ENCODE data around the gene YIPF5. TPM values are rescaled to one million over a fixed set of nuclear protein-coding genes. Genes with fewer than 3 reads are reported as not detected.

The YIPF5 gene
- total RNA-seq, 2 donors from 2014 or later = 40.9 to 43.7 TPM

DNA sequence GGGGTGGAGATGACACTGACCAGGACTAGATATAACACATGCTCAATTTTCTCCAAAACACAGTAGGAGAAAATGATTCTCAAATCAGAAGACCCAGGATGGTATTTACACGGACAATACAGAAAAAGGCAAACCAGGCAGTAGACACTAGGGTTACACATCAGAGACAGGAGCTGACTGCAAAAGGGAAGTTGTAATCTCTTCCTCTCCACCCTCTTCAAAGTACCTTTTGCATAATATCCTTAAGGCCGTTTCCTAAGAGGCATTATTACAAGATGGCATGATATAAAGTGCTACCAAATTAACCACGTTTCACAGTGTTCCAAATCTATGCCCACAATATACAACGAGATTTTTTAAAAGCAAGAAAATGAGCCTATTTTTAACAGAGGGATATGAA, 39.2 kb downstream of the YIPF5 start:
- no peak overlapping the region for H3K4me3 Mint-ChIP-seq
- no peaks in the 10 kb centered on the region for H3K9me3 Mint-ChIP-seq
- H3K27ac Mint-ChIP-seq = no peak overlapping the region
- no peak for ATAC-seq (replicated peaks in 1 of 2)
- no peaks in the 10 kb centered on the region for H3K36me3 Mint-ChIP-seq (ENCODE audit: insufficient read depth in 2 of 2)
- H3K27me3 Mint-ChIP-seq (ENCODE audit: low read depth) = no peaks in the 10 kb centered on the region
- DNase-seq = no peak
- no peaks in the 10 kb centered on the region for H3K4me1 Mint-ChIP-seq (ENCODE audit: low read depth)

DNA sequence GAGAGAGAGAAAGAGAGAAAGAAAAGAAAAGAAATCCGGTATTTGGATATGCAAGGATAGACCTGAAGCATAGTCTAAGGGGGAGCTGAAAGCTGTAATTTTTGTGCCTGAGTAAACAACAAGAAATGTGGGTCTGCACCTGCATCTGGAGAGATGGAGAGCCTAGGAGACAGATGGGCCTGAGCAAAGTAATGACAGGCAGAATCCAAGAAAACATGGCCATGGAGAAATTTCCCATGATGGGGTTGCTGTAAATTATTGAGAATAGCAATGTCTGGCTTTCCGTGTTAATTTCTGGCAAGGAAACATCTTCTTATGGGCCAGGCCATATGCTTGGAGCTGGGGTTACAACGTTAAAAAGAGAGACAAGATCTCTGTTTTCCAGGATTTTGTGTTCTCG, 40.2 kb downstream of the YIPF5 start:
- no peak overlapping the region for H3K4me3 Mint-ChIP-seq
- no peaks in the 10 kb centered on the region for H3K9me3 Mint-ChIP-seq
- no peaks in the 10 kb centered on the region for H3K36me3 Mint-ChIP-seq (ENCODE audit: insufficient read depth in 2 of 2)
- no peaks in the 10 kb centered on the region for H3K4me1 Mint-ChIP-seq (ENCODE audit: low read depth)
- no peaks in the 10 kb centered on the region for H3K27me3 Mint-ChIP-seq (ENCODE audit: low read depth)
- H3K27ac Mint-ChIP-seq = no peak overlapping the region
- DNase-seq = no peak
- no peak for ATAC-seq (replicated peaks in 1 of 2)

DNA sequence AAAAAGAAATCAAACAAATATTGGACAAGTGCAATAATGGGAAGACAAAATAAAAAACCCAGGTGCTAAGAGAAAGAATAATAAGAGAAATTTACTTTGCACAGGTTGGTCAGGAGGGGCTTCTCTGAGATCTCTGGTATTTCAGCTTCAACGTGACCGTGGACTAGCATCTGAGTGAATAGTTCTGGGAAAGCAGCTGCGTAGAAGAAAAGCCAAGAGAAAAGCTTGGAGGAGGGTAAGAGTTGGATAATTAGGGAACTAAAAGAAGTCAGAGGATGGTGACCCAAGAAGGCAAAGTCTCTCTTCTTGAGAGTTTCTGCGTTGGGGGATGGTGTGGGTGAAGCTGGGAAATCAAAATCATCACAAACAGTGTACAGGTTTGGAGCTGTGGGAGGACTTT, 41.6 kb downstream of the YIPF5 start:
- ATAC-seq (replicated peaks in 1 of 2) (no peak), DNase-seq (no peak)
- no peaks in the 10 kb centered on the region for H3K9me3 Mint-ChIP-seq
- no peak overlapping the region for H3K27ac Mint-ChIP-seq
- no peaks in the 10 kb centered on the region for H3K4me1 Mint-ChIP-seq (ENCODE audit: low read depth)
- no peak overlapping the region for H3K4me3 Mint-ChIP-seq
- no peaks in the 10 kb centered on the region for H3K27me3 Mint-ChIP-seq (ENCODE audit: low read depth)
- no peaks in the 10 kb centered on the region for H3K36me3 Mint-ChIP-seq (ENCODE audit: insufficient read depth in 2 of 2)

DNA sequence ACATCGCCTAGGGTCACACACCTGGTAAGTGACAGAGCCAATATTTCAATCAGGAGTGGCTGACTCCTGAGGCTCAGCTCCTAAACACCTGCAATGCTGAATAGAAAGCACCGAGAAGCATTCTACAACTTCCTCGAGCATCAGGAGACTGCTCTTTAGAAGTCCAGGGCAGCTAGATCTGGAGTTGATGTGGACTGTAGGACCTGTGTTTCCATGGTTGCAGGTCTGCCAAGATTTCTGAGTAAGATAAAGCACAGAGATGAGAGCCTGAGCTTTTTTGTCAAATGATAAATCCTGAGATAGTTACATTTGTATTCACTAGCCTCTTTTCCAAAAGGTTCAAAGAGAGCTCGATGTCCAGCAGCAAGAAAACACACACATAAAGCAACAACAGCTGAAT, 43.8 kb downstream of the YIPF5 start:
- Mint-ChIP-seq H3K27me3 (ENCODE audit: low read depth) (no peaks in the 10 kb centered on the region), H3K9me3 (no peaks in the 10 kb centered on the region), H3K36me3 (ENCODE audit: insufficient read depth in 2 of 2) (no peaks in the 10 kb centered on the region), H3K4me3 (no peak overlapping the region), H3K27ac (no peak overlapping the region), H3K4me1 (ENCODE audit: low read depth) (no peaks in the 10 kb centered on the region)
- DNase-seq (no peak), ATAC-seq (replicated peaks in 1 of 2) (no peak)

DNA sequence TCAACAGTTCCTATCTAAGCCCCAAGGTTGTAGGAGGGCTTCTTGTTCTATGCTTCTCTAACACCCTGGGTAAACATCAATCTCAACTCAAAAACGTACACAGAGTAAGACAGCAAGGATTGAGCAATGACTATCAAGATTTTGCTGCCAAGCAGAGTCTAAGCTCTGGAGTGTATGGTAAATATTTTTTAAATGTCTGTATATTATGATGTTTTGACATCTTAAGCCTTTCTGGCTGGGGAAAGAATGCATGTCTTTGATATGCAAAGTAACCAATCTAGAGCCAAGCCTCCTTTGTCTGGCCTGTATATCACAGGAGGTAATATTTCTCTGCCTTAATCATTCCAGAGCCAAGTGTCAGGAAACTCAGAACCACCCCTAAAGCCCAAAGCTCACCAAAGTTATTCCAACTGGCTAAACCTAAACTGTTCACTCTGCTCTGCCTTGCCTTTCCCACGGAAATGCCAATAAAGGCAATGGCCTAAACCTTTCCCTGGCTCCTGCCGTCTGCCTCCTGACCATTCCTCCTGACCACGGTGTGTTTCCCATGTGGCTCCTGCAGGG, 45.2 kb downstream of the YIPF5 start:
- Mint-ChIP-seq H3K9me3 (peaks cover under 1 to 5% of the 10 kb centered on the region in 2 donors), H3K4me3 (no peak overlapping the region), H3K27ac (no peak overlapping the region), H3K4me1 (ENCODE audit: low read depth) (no peaks in the 10 kb centered on the region), H3K27me3 (ENCODE audit: low read depth) (no peaks in the 10 kb centered on the region), H3K36me3 (ENCODE audit: insufficient read depth in 2 of 2) (no peaks in the 10 kb centered on the region)
- ATAC-seq (replicated peaks in 1 of 2) (no peak), DNase-seq (no peak)

DNA sequence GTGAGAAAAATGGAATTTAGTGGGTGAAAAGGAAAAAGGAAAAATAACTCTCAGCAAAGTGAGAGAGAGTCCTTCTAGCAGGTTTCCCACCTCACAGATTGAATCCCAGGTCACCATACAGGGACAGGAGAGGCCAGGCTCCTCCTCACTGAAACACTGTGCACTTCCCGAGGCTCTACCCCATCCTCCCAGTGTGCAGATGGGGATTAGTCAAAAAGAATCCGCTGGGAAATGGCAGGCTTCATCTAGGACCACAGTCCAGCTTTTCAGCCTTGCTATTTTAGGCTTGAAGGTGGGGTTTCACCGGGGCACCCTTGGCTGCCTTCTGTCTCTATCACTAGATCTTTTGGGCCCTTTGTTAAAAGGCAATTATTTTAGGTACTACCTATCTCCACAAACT, 47.8 kb downstream of the YIPF5 start:
- Mint-ChIP-seq H3K4me1 (ENCODE audit: low read depth) (no peaks in the 10 kb centered on the region), H3K27me3 (ENCODE audit: low read depth) (no peaks in the 10 kb centered on the region), H3K9me3 (peaks cover 4 to 8% of the 10 kb centered on the region in 2 donors), H3K36me3 (ENCODE audit: insufficient read depth in 2 of 2) (no peaks in the 10 kb centered on the region), H3K4me3 (no peak overlapping the region), H3K27ac (no peak overlapping the region)
- ATAC-seq (replicated peaks in 1 of 2) (no peak), DNase-seq (no peak)

DNA sequence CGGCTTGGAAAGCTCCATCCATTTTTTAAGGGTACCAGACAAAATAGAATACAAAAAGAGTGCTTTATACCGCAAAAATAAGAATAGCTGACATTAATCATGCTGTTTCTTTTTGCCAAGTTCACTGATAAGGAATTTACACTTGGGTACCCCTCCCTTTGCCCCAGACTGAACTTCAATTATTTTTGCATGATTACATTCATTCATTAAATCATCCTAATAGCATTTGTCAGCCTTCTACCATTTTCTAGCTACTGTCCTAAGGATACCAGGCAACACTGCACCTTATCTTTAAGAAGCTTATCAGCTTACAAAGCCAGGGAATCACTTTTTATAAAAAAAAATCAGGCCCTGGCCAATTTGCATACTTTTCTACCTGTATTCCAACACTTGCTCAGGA, 48.4 kb downstream of the YIPF5 start:
- DNase-seq (no peak), ATAC-seq (replicated peaks in 1 of 2) (no peak)
- Mint-ChIP-seq H3K27ac (no peak overlapping the region), H3K9me3 (peaks cover 4 to 8% of the 10 kb centered on the region in 2 donors), H3K4me3 (no peak overlapping the region), H3K36me3 (ENCODE audit: insufficient read depth in 2 of 2) (no peaks in the 10 kb centered on the region), H3K4me1 (ENCODE audit: low read depth) (no peaks in the 10 kb centered on the region), H3K27me3 (ENCODE audit: low read depth) (no peaks in the 10 kb centered on the region)

DNA sequence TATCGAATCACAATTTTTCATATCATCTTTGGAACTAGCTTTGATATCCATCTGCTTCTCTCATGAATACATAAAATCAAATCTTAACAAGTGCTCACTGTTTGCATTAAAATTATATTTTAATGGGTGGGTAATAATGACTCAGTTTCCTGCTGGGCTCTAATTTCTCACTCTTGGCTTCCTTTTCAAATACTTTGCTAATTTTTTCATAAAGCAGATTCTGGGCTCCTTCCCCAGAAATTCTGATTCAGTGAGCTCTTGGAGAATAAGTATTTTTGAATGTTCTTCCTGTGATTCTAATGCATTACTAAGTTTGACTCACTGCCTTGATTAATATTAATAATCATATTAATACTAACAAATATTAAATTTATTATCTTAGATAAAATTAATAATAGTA, 48.9 kb downstream of the YIPF5 start:
- no peaks in the 10 kb centered on the region for H3K36me3 Mint-ChIP-seq (ENCODE audit: insufficient read depth in 2 of 2)
- H3K4me3 Mint-ChIP-seq = no peak overlapping the region
- DNase-seq (no peak), ATAC-seq (replicated peaks in 1 of 2) (no peak)
- no peaks in the 10 kb centered on the region for H3K27me3 Mint-ChIP-seq (ENCODE audit: low read depth)
- no peaks in the 10 kb centered on the region for H3K4me1 Mint-ChIP-seq (ENCODE audit: low read depth)
- H3K27ac Mint-ChIP-seq = no peak overlapping the region
- H3K9me3 Mint-ChIP-seq = peaks cover 4 to 8% of the 10 kb centered on the region in 2 donors

DNA sequence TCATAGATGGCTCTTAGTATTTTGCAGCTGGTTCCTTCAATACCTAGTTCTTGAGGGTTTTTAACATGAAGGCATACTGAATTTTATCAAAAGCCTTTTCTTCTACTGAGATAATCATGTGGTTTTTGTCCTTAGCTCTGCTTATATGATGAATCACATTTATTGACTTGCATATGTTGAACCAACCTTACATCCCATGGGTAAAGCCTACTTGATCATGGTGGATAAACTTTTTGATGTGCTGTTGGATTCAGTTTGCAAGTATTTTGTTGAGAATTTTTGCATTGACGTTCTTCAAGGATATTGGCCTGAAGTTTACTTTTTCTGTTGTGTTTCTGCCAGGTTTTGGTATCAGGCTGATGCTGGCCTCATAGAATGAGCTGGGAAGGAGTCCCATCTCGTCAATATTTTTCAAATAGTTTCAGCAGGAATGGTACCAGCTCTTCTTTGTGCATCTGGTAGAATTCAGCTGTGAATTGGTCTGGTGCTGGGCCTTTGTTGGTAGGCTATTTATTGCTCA, 49.7 kb downstream of the YIPF5 start:
- Mint-ChIP-seq H3K36me3 (ENCODE audit: insufficient read depth in 2 of 2) (no peaks in the 10 kb centered on the region), H3K4me3 (no peak overlapping the region), H3K27ac (no peak overlapping the region), H3K9me3 (peaks cover 4 to 8% of the 10 kb centered on the region in 2 donors), H3K4me1 (ENCODE audit: low read depth) (no peaks in the 10 kb centered on the region), H3K27me3 (ENCODE audit: low read depth) (no peaks in the 10 kb centered on the region)
- ATAC-seq (replicated peaks in 1 of 2) (no peak), DNase-seq (no peak)

DNA sequence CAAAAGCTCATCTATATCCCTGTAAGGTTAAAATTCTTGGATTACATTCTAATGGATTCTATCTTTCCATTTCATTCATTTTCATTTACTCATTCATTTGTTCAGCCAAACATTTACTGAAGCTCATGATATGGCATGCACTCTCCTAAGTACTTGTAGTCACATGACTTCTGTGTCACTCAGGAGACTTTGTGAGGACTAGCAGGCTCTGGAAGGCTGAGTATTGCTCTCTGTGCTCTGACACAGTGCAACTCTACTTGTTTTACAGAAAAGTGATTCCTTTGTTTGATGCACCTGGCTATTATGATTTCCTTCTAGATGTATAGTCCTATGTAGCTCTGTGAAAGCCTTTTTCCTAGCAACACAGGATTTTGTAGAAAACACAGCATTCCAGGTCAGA, 53.0 kb downstream of the YIPF5 start:
- Mint-ChIP-seq H3K9me3 (peaks cover 4 to 8% of the 10 kb centered on the region in 2 donors), H3K36me3 (ENCODE audit: insufficient read depth in 2 of 2) (no peaks in the 10 kb centered on the region)
- no peak for ATAC-seq (replicated peaks in 1 of 2)

DNA sequence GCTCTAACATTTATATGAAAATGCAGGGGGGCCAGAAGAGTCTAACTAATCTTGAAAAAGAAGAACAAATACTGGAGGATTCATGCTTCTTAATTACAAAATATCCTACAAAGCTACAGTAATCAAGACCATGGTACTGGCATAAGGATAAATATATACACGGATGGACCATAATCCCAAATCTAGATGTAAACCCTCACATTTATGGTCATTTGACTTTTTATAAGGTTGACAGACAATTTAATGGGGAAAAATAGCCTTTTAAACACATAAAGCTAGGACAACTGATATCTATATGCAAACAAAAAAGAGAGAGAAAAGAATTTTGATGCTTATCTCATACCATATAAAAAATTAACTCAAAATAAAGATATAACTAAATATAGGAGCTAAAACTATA, 55.9 kb downstream of the YIPF5 start:
- ATAC-seq (replicated peaks in 1 of 2) = no peak
- H3K27me3 Mint-ChIP-seq (ENCODE audit: low read depth) = peaks cover 4% of the 10 kb centered on the region
- H3K4me3 Mint-ChIP-seq = no peak overlapping the region
- H3K27ac Mint-ChIP-seq = no peak overlapping the region
- no peak for DNase-seq
- H3K9me3 Mint-ChIP-seq = no peaks in the 10 kb centered on the region
- H3K4me1 Mint-ChIP-seq (ENCODE audit: low read depth) = no peaks in the 10 kb centered on the region
- no peaks in the 10 kb centered on the region for H3K36me3 Mint-ChIP-seq (ENCODE audit: insufficient read depth in 2 of 2)

More for the DNA sequence above, 53.0 kb downstream of the YIPF5 start:
- Mint-ChIP-seq H3K27me3 (ENCODE audit: low read depth) (no peaks in the 10 kb centered on the region), H3K27ac (no peak overlapping the region), H3K4me3 (no peak overlapping the region), H3K4me1 (ENCODE audit: low read depth) (no peaks in the 10 kb centered on the region)
- DNase-seq = no peak

Other genes with a start within 250 kb of the YIPF5 start
- under 1 TPM; 0.07 to 0.25 TPM for gene KCTD16, start 214 bp upstream of the YIPF5 start, total RNA-seq